GM12878 (cell line): ENCODE data around the gene SGTA.

Experiments
- CEBPB ChIP-seq, 2 experiments: fragments of 150-350 bp in 1 of 2; IDR thresholded peaks; 2 replicates each; pipeline ENCODE4 v1.6.1; 2012 to 2014; ENCODE audit warnings: low read depth in 2 of 2, low read length in 2 of 2, borderline replicate concordance in 1 of 2, inconsistent platforms in 1 of 2
- CHD4 ChIP-seq: fragments of 200-600 bp; sonication (generic); IDR thresholded peaks from 2 replicates; pipeline ENCODE4 v1.6.1; 2016; ENCODE audit warnings: mild to moderate bottlenecking
- EP300 ChIP-seq, 2 experiments: fragments of 150-350 bp in 1 of 2; IDR thresholded peaks; 2 replicates each; pipeline ENCODE4 v1.6.1; 2011 to 2012; ENCODE audit warnings: low read depth in 2 of 2, low read length in 2 of 2, borderline replicate concordance in 1 of 2, improper control_type of control experiment in 1 of 2, inconsistent platforms in 1 of 2; ENCODE audit not compliant: control insufficient read depth in 1 of 2
- ETV6 ChIP-seq, 2 experiments: fragments of 450-650 bp in 1 of 2; IDR thresholded peaks in 1 of 2; conservative IDR thresholded peaks in 1 of 2; 2 replicates each; pipeline ENCODE4 v1.6.1; 2014; ENCODE audit warnings: antibody characterized with exemption in 1 of 2, borderline replicate concordance in 1 of 2, low read depth in 1 of 2, mild to moderate bottlenecking in 1 of 2, moderate library complexity in 1 of 2
- EZH2 ChIP-seq: IDR thresholded peaks from 2 replicates; pipeline ENCODE4 v1.6.1; 2012; ENCODE audit warnings: low read depth, mild to moderate bottlenecking, control low read depth, inconsistent platforms, low read length, borderline replicate concordance; ENCODE audit not compliant: control insufficient read depth
- MXI1 ChIP-seq: fragments of 150-350 bp; IDR thresholded peaks from 2 replicates; pipeline ENCODE4 v1.6.1; 2011; ENCODE audit warnings: low read depth, mild to moderate bottlenecking, inconsistent platforms, low read length, improper control_type of control experiment
- NBN ChIP-seq: fragments of 450-650 bp; IDR thresholded peaks from 2 replicates; pipeline ENCODE4 v1.6.1; 2016
- TBL1XR1 ChIP-seq: IDR thresholded peaks from 2 replicates; pipeline ENCODE4 v1.6.1; 2012; ENCODE audit warnings: low read depth, low read length, improper control_type of control experiment
- ZNF274 ChIP-seq: IDR thresholded peaks from one replicate; pipeline ENCODE4 v1.8.0; 2011; ENCODE audit not compliant: insufficient read length, insufficient read depth
- TF ChIP-seq, protein P1 (sequence below), 3 experiments: IDR thresholded peaks in 2 of 3; conservative IDR thresholded peaks in 1 of 3; 2 replicates each; pipeline ENCODE4 v1.5.1; 2011; ENCODE audit warnings: low read depth in 3 of 3, low read length in 3 of 3, mild to moderate bottlenecking in 3 of 3, control low read depth in 2 of 3, moderate library complexity in 2 of 3, inconsistent platforms in 1 of 3, mixed read lengths in 1 of 3; ENCODE audit not compliant: control insufficient read depth in 2 of 3, insufficient read depth in 1 of 3; ENCODE audit errors: extremely low read depth in 1 of 3
- TF ChIP-seq, protein P2 (sequence below): fragments of 450-650 bp; formaldehyde crosslinking; IDR thresholded peaks from 2 replicates; pipeline ENCODE4 v1.5.0; 2022; ENCODE audit warnings: mild to moderate bottlenecking, missing genetic modification characterization

DNA sequence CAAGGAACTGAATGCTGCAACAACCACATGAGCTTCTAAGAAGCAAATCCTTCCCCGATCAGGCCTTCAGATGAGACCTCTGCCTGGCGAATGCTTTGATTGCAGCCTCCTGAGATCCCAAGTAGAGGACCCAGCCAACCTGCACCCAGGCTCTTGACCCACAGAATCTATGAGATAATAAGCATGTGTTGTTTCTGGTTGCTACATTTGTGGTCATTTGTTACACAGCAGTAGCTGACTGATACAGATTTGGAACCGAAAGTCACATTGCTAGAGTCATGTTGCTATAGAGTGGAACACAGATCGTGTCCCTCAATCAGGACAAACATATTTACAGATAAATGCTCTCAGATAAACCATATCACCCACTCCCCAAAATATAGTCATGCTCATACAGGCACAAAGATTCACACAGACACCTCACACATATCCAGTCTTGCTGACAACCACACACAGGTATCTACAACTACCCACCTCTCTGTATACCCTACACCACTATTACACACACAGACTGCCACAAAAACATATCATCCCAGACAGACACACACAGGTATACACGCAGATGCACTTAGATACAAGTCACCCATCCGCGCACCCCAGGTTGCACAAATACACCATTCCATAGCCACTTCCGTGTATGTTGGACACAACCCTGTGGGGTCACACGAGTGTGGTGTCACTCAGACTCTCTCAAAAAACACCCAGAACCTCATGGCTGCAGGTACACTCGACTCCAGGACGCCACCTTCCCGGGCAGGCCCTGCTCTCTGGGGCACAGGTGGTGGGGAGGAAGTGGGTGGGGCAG lies 67.4 kb downstream of the SGTA start:
- TF ChIP-seq EP300 (IDR thresholded peaks at IDR 0.05; ENCODE audit: borderline replicate concordance in 1 of 2, control insufficient read depth in 1 of 2, low read depth in 2 of 2, low read length in 2 of 2) (no peak), NBN (no peak), ZNF274 (no peak), CHD4 (no peak), EZH2 (no peak), TBL1XR1 (no peak), MXI1 (no peak), CEBPB (IDR thresholded peaks at IDR 0.05; ENCODE audit: borderline replicate concordance in 1 of 2, low read depth in 2 of 2, low read length in 2 of 2) (no peak), ETV6 (conservative IDR thresholded peaks at IDR 0.05 in 1 of 2, IDR thresholded peaks at IDR 0.05 in 1 of 2; ENCODE audit: borderline replicate concordance in 1 of 2, low read depth in 1 of 2) (no peak)
- TF ChIP-seq, protein P1, sequence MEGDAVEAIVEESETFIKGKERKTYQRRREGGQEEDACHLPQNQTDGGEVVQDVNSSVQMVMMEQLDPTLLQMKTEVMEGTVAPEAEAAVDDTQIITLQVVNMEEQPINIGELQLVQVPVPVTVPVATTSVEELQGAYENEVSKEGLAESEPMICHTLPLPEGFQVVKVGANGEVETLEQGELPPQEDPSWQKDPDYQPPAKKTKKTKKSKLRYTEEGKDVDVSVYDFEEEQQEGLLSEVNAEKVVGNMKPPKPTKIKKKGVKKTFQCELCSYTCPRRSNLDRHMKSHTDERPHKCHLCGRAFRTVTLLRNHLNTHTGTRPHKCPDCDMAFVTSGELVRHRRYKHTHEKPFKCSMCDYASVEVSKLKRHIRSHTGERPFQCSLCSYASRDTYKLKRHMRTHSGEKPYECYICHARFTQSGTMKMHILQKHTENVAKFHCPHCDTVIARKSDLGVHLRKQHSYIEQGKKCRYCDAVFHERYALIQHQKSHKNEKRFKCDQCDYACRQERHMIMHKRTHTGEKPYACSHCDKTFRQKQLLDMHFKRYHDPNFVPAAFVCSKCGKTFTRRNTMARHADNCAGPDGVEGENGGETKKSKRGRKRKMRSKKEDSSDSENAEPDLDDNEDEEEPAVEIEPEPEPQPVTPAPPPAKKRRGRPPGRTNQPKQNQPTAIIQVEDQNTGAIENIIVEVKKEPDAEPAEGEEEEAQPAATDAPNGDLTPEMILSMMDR (IDR thresholded peaks at IDR 0.05 in 2 of 3, conservative IDR thresholded peaks at IDR 0.05 in 1 of 3; ENCODE audit: control insufficient read depth in 2 of 3, extremely low read depth in 1 of 3, insufficient read depth in 1 of 3, low read depth in 3 of 3, low read length in 3 of 3) = no peak
- TF ChIP-seq, protein P2, sequence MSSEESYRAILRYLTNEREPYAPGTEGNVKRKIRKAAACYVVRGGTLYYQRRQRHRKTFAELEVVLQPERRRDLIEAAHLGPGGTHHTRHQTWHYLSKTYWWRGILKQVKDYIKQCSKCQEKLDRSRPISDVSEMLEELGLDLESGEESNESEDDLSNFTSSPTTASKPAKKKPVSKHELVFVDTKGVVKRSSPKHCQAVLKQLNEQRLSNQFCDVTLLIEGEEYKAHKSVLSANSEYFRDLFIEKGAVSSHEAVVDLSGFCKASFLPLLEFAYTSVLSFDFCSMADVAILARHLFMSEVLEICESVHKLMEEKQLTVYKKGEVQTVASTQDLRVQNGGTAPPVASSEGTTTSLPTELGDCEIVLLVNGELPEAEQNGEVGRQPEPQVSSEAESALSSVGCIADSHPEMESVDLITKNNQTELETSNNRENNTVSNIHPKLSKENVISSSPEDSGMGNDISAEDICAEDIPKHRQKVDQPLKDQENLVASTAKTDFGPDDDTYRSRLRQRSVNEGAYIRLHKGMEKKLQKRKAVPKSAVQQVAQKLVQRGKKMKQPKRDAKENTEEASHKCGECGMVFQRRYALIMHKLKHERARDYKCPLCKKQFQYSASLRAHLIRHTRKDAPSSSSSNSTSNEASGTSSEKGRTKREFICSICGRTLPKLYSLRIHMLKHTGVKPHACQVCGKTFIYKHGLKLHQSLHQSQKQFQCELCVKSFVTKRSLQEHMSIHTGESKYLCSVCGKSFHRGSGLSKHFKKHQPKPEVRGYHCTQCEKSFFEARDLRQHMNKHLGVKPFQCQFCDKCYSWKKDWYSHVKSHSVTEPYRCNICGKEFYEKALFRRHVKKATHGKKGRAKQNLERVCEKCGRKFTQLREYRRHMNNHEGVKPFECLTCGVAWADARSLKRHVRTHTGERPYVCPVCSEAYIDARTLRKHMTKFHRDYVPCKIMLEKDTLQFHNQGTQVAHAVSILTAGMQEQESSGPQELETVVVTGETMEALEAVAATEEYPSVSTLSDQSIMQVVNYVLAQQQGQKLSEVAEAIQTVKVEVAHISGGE (CRISPR knock-in tag) = no peak
